ENCODE data around the gene ATP2B2.

DNA sequence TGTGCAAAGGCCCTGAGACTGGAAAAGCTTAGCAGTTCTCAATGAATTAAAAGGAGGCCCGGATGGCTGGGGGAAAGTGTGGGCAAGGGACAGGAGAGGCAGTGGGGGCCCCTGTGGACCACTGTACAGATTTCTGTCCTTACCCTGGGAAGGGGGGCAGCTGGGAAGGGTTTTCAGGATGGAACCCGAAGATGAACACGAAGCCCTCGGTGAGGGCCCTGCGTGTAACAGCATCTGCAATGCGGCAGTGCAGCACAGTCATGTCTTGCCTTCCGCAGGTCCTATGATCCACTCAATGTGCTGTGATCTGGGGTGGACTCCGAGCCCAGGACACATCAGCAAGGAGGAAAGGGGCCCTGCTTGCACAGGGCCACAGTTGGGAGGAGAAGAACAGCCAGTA lies 7.9 kb upstream of the ATP2B2 start:
- TF ChIP-seq, protein P1, sequence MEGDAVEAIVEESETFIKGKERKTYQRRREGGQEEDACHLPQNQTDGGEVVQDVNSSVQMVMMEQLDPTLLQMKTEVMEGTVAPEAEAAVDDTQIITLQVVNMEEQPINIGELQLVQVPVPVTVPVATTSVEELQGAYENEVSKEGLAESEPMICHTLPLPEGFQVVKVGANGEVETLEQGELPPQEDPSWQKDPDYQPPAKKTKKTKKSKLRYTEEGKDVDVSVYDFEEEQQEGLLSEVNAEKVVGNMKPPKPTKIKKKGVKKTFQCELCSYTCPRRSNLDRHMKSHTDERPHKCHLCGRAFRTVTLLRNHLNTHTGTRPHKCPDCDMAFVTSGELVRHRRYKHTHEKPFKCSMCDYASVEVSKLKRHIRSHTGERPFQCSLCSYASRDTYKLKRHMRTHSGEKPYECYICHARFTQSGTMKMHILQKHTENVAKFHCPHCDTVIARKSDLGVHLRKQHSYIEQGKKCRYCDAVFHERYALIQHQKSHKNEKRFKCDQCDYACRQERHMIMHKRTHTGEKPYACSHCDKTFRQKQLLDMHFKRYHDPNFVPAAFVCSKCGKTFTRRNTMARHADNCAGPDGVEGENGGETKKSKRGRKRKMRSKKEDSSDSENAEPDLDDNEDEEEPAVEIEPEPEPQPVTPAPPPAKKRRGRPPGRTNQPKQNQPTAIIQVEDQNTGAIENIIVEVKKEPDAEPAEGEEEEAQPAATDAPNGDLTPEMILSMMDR (IDR thresholded peaks at IDR 0.05 in 2 of 3, conservative IDR thresholded peaks at IDR 0.05 in 1 of 3; ENCODE audit: borderline replicate concordance in 1 of 3, insufficient read depth in 1 of 3, low read depth in 2 of 3, low read length in 2 of 3): no peak
- TF ChIP-seq EZH2 (IDR thresholded peaks at IDR 0.05): no peak
- TF ChIP-seq, protein P2, sequence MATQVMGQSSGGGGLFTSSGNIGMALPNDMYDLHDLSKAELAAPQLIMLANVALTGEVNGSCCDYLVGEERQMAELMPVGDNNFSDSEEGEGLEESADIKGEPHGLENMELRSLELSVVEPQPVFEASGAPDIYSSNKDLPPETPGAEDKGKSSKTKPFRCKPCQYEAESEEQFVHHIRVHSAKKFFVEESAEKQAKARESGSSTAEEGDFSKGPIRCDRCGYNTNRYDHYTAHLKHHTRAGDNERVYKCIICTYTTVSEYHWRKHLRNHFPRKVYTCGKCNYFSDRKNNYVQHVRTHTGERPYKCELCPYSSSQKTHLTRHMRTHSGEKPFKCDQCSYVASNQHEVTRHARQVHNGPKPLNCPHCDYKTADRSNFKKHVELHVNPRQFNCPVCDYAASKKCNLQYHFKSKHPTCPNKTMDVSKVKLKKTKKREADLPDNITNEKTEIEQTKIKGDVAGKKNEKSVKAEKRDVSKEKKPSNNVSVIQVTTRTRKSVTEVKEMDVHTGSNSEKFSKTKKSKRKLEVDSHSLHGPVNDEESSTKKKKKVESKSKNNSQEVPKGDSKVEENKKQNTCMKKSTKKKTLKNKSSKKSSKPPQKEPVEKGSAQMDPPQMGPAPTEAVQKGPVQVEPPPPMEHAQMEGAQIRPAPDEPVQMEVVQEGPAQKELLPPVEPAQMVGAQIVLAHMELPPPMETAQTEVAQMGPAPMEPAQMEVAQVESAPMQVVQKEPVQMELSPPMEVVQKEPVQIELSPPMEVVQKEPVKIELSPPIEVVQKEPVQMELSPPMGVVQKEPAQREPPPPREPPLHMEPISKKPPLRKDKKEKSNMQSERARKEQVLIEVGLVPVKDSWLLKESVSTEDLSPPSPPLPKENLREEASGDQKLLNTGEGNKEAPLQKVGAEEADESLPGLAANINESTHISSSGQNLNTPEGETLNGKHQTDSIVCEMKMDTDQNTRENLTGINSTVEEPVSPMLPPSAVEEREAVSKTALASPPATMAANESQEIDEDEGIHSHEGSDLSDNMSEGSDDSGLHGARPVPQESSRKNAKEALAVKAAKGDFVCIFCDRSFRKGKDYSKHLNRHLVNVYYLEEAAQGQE (IDR thresholded peaks at IDR 0.05; ENCODE audit: low read depth): no peak
- TF ChIP-seq POLR2A (IDR thresholded peaks at IDR 0.05; ENCODE audit: borderline replicate concordance, extremely low read depth, insufficient read depth, insufficient read length): no peak
- no peak for TF ChIP-seq YY1 (IDR thresholded peaks at IDR 0.05; ENCODE audit: extremely low read depth, insufficient replicate concordance, low read depth, low read length)
- TF ChIP-seq ZFX (IDR thresholded peaks at IDR 0.05): no peak

Data from HCT116 (cell line).